Gastroesophageal sphincter (tissue), 3 donors: ENCODE measurements around the gene NSUN3.

ENCODE experiments used
- CTCF ChIP-seq, 4 experiments: fragments of 200-600 bp in 2 of 4; fragments of 450-650 bp in 2 of 4; sonication (generic) in 1 of 4; IDR thresholded peaks; one replicate each; pipeline ENCODE4 v1.5.1; 2017 to 2019; ENCODE audit warnings: antibody characterized with exemption in 4 of 4, mild to moderate bottlenecking in 2 of 4, moderate library complexity in 2 of 4
- EP300 ChIP-seq: sonication (generic); formaldehyde crosslinking; IDR thresholded peaks from one replicate; pipeline ENCODE4 v1.6.1; 2017; ENCODE audit warnings: antibody characterized with exemption, mild to moderate bottlenecking
- POLR2AphosphoS5 ChIP-seq: sonication (generic); formaldehyde crosslinking; IDR thresholded peaks from one replicate; pipeline ENCODE4 v1.6.1; 2017; ENCODE audit warnings: antibody characterized with exemption

GRCh38 chr3:94118390-94118789 is 55.5 kb downstream of the NSUN3 start:
- TF ChIP-seq CTCF (IDR thresholded peaks at IDR 0.05) (no peak), POLR2AphosphoS5 (no peak), EP300 (no peak)
